Activated CD4-positive, CD25-positive, alpha-beta regulatory T cell treated with anti-CD3 and anti-CD28 coated beads, Interleukin-2, amount 50 U/mL, for 16 hours (primary cell): ENCODE data around the gene TPX2.

Source experiments
- DNase-seq: peaks from one replicate; pipeline ENCODE4 v3.0.0-alpha.2; 2020; ENCODE audit warnings: low read depth, low spot score

The TPX2 gene

GRCh38 chr20:31705598-31706597, 33.2 kb upstream of the TPX2 start:
- DNase-seq = no peak

DNA sequence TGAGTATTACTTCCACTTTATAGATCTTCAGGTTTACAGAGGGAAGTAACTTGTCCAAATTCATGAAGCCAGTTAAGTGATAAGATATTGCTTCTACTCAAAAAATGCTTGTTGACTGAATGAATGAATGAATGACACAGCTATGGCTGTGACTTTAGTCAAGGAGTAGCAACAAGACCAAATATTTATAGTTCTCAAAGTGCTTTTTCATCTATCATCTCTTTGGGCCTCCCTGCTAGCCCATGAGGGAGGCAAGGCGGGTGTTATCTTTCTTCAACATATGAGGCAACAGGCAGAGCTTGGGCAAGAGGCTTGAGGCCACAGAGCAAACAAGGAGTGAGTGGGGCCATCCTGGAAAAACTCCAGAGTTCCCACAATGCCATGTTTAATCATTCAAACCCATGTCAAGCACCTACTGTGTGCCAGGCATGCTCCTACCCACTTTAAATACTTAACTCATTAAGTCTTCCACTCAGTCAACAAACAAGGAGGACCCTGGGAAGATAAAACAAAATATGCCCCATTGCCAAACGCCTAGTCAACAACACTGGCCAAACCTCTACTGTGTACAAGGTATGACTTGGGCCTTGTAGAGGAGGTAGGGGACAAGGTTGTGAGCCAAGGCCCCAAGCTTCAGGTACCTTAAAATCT, 32.4 kb upstream of the TPX2 start:
- no peak for DNase-seq

DNA sequence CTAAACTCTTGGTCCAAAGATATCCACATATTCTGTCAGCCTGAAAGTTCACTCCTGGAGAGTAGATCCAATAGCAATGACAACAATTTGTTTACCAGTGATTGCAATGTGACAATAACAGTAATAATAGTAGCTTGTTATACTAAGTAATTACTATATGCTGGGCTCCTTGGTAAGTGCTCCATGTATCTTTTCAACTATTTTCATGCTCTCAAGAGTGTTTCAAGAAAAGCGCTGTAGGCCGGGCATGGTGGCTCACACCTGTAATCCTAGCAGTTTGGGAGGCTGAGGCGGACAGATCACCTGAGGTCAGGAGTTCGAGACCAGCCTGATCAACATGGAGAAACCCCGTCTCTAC, 31.9 kb upstream of the TPX2 start:
- DNase-seq = no peak

DNA sequence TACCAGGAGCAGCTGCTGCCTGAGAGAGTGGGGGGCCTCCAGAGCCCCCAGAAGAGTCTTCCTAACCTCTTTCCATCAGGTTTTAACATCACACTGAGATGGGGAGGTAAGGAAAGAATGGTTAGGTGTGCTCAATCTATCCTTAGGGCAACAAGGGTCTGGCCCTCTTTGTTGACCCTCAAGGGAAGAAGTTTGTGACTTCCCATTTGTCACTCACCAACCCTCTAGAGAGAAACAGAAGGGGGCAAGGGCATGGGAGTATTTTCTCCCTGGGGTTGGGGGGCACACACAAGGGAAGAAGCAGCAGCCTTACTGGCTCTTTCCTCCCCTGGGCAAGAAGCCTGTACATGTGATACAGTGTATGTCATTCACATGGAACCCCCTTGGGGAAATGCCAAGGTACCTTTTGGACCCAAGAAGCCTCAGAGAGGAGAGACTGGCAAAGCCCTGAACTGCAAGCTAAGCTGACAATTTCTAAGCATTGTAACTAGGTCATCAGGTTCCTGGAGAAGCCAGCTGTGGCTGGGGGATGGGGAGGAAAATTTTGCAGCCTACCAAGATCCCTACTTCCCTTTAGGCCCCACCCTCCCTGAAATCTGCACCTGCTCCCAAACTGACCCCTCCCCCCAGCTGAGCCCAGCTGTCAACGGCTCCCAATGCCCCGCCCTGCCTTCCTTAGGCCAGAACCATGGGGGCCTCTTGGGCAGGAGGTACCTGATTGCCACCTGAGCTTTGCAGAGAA, 30.9 kb upstream of the TPX2 start:
- no peak for DNase-seq

GRCh38 chr20:31708736-31709534, 30.2 kb upstream of the TPX2 start:
- DNase-seq = no peak

- DNase-seq = no peak
Observed at GRCh38 chr20:31709939-31710338, 29.2 kb upstream of the TPX2 start.

DNA sequence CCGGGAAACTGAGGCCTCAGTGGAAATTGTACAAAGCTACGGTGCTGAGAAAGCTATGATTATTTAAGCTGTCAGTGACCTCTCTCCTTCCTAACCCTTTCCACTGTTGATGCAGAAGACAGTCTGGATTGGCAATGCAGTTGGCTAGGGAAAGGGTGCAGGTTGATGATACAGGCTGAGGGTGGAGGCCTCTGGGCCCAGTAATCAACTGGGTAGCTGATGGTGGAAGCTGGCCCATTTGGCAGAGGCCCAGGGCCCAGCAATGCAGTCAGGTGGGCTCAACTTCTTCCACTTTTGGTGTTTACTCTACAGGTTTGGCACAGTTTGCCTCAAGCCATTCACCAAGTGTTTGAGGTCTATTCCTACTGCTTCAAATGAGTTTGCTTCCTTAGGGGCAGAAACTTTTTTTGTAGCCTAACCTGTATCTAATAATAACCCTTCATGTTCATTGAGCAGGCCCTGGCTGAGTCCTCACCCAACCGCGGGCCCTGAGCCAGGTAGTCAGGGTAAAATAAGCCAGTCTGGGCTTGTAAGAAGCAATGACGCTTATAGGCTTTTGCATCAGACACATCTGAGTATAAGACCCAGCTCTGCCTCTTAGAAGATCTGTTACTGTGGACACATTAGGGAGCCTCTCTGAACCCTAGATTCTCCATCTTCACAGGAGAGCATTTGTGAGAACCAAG, 28.5 kb upstream of the TPX2 start:
- no peak for DNase-seq

DNA sequence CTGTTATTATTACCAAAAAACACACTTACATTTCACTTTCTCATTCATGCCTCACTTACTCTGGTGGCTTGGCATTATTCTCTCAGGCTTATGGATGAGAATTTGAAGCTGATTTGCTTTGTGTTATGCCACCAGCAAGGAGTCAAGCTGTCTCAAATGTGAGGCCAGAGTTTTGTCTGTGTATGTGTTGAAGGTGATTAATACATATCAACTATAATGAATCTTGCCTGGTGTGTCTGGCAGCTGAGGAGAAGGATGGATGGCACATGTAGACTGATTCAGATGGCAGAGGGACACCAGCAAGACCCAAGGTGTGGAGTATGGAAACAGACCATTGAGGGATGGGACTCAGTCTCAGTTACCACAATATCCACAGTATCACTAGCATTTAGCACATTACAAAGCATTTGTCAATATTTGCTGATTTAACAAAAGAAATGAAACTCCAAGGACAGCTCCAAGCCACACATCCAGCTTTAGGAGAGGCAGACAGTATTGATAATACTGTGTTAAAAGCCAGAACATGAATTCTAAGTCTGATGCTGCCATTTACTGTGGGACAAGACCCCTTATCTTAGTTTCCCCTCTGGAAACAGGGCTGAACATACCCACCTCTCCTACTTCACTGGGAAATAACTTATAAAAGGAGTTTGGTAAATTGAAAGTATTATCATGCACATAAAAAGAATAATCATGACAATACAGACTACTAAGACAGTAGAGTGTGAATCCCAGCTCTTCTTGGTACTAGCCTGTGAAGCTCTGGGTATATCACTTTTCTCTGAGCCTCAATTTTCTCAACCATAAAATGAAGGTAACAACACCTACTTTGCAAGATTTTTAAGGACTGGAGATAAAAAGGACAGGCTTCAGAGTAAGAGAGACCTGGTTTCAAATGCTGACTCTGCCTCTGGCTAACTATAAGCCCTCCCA, 27.6 kb upstream of the TPX2 start:
- DNase-seq = no peak

DNA sequence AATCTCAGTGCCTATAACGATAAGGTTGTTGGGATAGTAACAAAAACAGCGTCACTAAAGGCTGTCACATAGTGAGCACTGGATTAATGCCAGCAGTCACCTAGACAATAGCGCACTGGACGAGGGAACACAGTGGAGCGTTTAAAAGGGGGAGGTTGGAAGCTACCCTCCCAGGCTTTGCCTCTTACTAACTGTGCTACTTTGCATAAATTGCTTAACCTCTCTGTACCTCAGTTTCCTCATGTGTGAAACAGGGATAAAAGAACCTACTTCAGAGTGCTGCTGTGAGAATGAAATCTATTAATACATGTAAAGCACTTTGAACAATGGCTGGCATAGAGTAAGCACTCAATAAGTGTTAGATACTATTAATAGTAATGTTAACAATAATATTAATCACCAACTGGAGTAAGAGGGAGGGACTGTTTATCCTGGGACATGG, 27.0 kb upstream of the TPX2 start:
- no peak for DNase-seq

- DNase-seq = no peak
Observed at GRCh38 chr20:31712564-31713311, 26.4 kb upstream of the TPX2 start.

GRCh38 chr20:31713312-31714273, 25.5 kb upstream of the TPX2 start:
- no peak for DNase-seq

DNA sequence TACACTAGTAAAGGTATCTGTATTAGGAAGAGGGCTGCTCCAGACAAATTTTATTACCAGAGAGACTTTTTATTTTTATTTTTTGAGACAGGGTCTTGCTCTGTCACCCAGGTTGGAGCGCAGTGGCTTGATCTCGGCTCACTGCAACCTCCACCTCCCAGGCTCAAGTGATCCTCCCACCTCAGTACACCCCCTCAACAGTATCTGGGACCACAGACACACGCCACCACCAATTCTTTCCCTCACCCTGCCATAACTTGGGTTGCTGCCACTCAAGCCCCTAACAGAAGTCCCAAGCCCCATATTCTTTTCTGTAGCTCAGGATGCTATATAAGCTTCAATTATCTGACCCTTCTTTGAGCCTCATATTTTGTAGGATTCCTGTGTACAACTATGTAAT, 23.3 kb upstream of the TPX2 start:
- no peak for DNase-seq

- DNase-seq = no peak
Observed at GRCh38 chr20:31716351-31716750, 22.7 kb upstream of the TPX2 start.

DNA sequence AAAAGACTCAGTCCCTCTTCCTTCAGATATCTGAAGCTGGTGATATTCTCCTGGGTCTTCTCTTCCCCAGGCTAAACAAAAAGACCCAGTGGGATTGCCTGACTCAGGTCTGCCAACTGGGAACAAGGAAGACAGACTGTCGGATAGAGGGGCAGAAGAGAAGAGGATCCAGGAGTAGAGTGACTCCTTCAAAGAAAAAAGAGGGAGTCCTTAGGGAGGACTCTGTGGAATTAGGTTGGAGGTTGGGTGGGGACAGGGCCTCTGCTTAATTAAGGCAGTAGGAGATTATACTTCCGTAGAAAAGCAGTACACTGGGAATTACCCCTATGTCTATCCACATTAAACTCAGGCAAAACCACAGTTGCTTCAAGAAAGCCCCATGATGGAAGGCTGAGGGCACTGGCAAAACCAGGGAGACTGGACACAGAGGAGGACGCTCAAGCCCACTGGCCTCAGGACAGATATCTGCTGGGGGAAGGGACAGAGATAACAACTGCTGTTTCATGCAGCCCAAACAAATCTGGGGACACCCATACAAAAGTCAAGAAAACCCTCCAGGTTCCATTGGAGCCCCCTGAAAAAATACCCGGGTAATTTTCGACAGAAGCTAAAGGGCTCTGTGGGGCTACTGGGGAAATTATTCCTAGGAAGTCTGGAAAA, 22.1 kb upstream of the TPX2 start:
- DNase-seq = no peak

DNA sequence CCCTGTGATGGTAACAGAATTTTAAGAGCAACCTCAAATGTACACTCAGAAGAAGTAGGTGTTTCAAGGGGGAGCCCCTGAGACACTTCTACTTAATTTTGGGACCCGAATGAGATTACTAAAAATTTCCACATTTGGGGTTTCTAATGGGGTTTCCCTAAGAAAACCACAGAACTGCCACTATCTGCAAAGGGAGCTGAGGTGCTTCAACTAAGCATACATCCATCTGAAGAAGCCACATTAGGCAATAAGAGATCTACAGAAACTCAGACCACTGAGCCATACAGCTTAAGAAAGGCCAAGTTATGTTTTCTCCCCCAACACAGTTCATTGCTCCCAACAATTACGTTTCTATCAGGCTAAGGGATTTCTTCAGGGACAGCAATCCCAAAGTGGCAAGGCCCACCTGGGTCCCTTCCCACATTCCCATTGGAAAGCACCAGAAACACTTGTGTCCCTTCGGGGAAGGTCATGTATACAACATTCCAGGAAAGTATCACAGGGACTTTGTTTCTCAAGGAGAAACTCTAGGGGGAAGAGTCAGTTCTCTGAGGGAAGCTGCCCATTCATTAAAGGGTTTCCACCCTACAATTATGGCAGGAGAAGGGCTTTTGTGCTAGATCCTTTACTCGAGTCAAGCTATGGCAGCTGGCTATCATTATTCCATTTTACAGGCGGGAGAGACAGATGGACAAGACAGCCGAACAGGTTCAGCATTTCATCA, 21.4 kb upstream of the TPX2 start:
- DNase-seq = peak; percentile 19

- no peak for DNase-seq
Observed at GRCh38 chr20:31718952-31719643, 20.0 kb upstream of the TPX2 start.
